Neural crest cell (in vitro differentiated cells): Measurements from ENCODE around the gene KIAA1191. TPM values are rescaled to one million over a fixed set of nuclear protein-coding genes. Genes with fewer than 3 reads are reported as not detected.

Experiments used
- DNase-seq: peaks from one replicate; pipeline ENCODE4 v3.0.0; 2021; ENCODE audit warnings: low read depth, mixed read lengths, low spot score
- H3K27ac Mint-ChIP-seq: one replicate; pipeline ENCODE4 v1.8.0; 2021; ENCODE audit warnings: mild to moderate bottlenecking, mixed read lengths; ENCODE audit not compliant: unreplicated experiment
- H3K27me3 Mint-ChIP-seq: 2 replicates; pipeline ENCODE4 v1.8.0; 2021; ENCODE audit warnings: low read depth, mild to moderate bottlenecking, mixed read lengths
- H3K36me3 Mint-ChIP-seq: 2 replicates; pipeline ENCODE4 v1.8.0; 2021; ENCODE audit warnings: low read depth, mild to moderate bottlenecking, mixed read lengths
- H3K4me1 Mint-ChIP-seq: 2 replicates; pipeline ENCODE4 v1.8.0; 2021; ENCODE audit warnings: mixed read lengths
- H3K4me3 Mint-ChIP-seq: one replicate; pipeline ENCODE4 v1.8.0; 2021; ENCODE audit warnings: mild to moderate bottlenecking, mixed read lengths
- H3K9me3 Mint-ChIP-seq: 2 replicates; pipeline ENCODE4 v1.8.0; 2021; ENCODE audit warnings: mixed read lengths
- total RNA-seq: library from RNA; stranded (reverse); gene quantifications from 2 replicates; pipeline ENCODE4 v1.2.1, GENCODE V29; 2021
- TF ChIP-seq, protein P1 (sequence below): fragments of 200-600 bp; sonication (generic); conservative IDR thresholded peaks from 2 replicates; pipeline ENCODE4 v1.5.0; 2021; ENCODE audit warnings: antibody characterized with exemption, mild to moderate bottlenecking

KIAA1191 gene
- total RNA-seq, 1 donor from 2014 or later = 112 TPM

DNA sequence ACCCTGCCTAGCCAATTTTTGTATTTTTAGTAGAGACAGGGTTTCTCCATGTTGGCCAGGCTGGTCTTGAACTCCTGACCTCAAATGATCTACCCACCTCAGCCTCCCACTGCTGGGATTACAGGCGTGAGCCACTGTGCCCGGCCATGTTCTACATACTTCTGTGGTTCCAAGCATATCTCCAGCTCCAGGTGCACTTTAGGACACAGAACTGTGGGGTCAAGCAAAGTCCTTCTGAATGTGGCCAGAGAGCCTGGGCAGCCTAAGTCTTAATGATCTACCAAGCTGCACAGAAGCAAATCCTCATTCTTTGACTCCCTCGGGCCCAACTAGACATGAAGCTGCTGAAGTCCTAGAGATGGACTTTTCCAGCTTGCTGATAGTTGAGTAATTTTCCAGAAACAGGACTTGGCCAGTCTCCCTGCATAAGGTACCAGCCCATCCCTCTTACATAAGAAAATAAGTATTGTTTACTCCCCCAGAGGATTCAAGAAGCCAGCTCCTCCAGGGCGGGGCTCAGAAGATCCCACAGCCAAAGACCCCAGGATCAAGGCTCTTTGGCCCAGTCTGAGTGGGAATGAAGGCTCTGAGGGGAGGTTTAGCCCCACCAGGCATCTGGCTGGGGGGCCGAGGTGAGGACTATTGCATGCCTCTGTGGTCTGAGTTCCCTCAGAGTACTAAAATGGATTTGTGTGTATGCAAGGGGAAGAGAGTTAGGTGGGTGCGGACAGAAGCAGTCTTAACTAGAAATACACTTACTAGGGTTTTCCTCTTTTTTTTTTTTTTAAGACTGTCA, 46.1 kb upstream of the KIAA1191 start:
- H3K27ac Mint-ChIP-seq = no peak overlapping the region
- DNase-seq = no peak
- H3K4me1 Mint-ChIP-seq = no peaks in the 10 kb centered on the region
- no peaks in the 10 kb centered on the region for H3K36me3 Mint-ChIP-seq
- TF ChIP-seq, protein P1, sequence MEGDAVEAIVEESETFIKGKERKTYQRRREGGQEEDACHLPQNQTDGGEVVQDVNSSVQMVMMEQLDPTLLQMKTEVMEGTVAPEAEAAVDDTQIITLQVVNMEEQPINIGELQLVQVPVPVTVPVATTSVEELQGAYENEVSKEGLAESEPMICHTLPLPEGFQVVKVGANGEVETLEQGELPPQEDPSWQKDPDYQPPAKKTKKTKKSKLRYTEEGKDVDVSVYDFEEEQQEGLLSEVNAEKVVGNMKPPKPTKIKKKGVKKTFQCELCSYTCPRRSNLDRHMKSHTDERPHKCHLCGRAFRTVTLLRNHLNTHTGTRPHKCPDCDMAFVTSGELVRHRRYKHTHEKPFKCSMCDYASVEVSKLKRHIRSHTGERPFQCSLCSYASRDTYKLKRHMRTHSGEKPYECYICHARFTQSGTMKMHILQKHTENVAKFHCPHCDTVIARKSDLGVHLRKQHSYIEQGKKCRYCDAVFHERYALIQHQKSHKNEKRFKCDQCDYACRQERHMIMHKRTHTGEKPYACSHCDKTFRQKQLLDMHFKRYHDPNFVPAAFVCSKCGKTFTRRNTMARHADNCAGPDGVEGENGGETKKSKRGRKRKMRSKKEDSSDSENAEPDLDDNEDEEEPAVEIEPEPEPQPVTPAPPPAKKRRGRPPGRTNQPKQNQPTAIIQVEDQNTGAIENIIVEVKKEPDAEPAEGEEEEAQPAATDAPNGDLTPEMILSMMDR = no peak
- no peaks in the 10 kb centered on the region for H3K27me3 Mint-ChIP-seq
- no peaks in the 10 kb centered on the region for H3K9me3 Mint-ChIP-seq
- no peak overlapping the region for H3K4me3 Mint-ChIP-seq

DNA sequence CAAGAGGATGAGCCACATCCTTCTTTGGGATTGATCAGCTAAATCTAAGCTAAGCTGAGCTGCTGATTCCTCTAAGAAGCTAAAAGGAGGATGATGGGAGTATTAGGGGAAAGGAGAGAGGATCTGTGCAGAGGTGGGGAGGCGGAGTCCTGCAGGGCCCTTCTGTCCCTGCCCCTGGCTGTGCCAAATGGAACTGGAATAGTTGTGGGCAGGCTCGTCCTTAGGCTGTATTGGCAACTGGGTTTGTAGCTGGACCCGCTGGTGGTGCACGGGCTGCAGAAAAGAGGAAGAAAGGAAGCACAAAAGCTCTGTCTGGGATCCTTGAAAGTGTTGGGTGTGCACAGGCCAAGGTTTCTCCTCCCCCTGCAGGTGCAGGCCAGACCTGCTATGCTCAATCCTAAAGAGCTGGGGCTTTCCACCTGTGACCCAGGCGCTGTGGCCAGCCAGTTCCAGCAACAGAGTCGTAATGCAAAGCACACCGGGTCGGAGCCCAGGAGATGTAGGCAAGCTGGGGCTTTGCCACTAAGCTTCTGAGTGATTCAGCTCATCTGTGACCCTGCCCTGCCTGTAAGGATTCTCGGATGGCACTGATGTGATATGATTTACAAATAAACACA, 45.0 kb upstream of the KIAA1191 start:
- no peaks in the 10 kb centered on the region for H3K9me3 Mint-ChIP-seq
- DNase-seq = no peak
- no peak overlapping the region for H3K27ac Mint-ChIP-seq
- H3K4me1 Mint-ChIP-seq = no peaks in the 10 kb centered on the region
- no peak overlapping the region for H3K4me3 Mint-ChIP-seq
- H3K27me3 Mint-ChIP-seq = no peaks in the 10 kb centered on the region
- TF ChIP-seq, protein P1 = no peak
- no peaks in the 10 kb centered on the region for H3K36me3 Mint-ChIP-seq

DNA sequence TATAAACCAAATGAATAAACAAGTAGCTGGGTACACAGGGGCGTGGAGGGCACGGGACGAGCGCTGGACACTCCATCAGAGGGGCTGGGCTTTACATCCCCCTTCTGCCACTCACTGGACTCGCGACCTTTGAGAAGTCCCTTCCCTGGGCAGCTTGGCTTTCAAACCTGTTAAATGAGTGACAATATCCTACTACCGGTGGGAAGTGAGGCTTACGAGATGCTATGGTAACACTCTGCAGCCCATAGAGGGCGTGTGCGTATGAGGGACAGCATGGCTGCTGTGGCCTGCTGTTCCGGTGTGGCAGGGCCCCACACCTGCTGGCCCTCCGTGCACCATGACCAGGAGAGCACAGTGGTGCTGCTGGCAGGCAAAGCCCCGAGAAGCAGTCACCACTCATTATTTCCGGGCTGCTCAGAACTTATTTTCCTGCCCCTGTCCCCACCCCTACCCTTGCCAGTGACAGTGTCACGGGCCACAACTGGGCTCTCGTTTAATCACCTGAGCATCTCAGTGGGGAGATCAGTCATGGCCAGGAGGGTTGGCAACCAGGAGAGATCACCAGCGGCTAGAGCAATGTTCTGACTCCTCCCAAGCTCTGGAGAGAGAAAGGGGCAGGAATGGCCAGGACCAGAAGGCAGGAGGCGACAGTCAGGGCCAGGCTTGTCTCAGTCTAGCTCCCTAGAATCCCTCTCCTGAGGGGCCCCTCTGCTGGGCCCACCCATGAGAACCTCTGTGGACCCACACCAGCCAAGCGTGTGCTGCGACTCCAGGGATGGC, 44.3 kb upstream of the KIAA1191 start:
- no peaks in the 10 kb centered on the region for H3K9me3 Mint-ChIP-seq
- no peak for DNase-seq
- TF ChIP-seq, protein P1 = no peak
- H3K36me3 Mint-ChIP-seq = no peaks in the 10 kb centered on the region
- H3K4me3 Mint-ChIP-seq = no peak overlapping the region
- no peaks in the 10 kb centered on the region for H3K27me3 Mint-ChIP-seq
- no peaks in the 10 kb centered on the region for H3K4me1 Mint-ChIP-seq
- H3K27ac Mint-ChIP-seq = no peak overlapping the region

DNA sequence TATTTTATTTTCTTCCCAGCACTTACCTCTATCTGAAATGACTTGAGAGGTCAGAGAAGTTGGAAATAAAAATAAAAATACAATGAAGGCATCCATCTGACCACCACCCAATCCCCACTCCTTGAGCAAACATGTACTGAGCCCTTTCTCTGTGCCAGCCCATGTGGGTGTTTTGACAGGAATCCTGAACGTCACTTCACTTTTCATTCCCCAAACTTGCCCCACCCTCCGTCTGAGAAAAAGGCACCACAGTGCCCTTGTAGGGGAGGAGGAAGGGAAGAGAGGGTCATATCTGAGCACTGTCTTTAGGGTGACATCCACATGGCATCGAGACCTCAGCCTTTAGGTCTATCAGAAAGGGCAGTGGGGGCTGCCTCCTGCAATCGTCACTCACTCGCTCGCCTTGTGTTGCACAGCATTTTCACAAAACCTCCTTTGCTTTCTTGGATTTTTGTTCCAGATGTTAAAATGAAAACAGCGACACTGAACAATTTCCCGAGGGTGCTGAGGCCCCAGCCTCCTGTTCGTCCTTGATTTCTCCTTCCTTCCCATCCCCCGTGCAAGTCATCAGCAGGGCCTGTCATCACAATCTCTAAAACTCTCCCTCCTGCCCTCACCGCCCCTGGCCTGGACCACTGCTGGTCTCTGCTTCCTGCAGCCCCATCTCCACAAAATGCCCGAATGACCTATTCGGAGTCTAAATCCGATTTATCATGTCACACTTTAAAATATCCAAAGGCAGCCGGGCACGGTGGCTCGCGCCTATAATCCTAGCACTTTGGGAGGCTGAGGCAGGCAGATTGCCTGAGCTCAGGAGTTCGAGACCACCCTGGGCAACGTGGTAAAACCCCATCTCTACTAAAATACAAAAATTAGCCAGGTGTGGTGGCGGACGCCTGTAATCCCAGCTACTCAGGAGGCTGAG, 40.0 kb upstream of the KIAA1191 start:
- Mint-ChIP-seq H3K27me3 (no peaks in the 10 kb centered on the region), H3K36me3 (no peaks in the 10 kb centered on the region), H3K4me1 (no peaks in the 10 kb centered on the region), H3K4me3 (no peak overlapping the region), H3K27ac (peak overlapping the region; percentile 7), H3K9me3 (no peaks in the 10 kb centered on the region)
- no peak for DNase-seq
- TF ChIP-seq, protein P1 = no peak
